Gastroesophageal sphincter (tissue), 4 donors: ENCODE measurements around the gene PFKFB2. TPM values are rescaled to one million over a fixed set of nuclear protein-coding genes. Genes with fewer than 3 reads are reported as not detected.
"Not testable (repeated sequence)": the region's sequence is repeated elsewhere in the genome, so short reads cannot be mapped to it uniquely, and the experiment has no call there.

ENCODE experiments used
- ATAC-seq: fragments of 150-250 bp; one replicate; pipeline ENCODE4 v1.9.1; 2016; ENCODE audit warnings: mild to moderate bottlenecking, moderate library complexity
- H3K27ac ChIP-seq, 4 donors: fragments of 200-600 bp; sonication (generic) in 3 of 4; 1 replicate in 3 of 4; 2 replicates in 1 of 4; pipeline ENCODE4 v1.5.1; 2016 to 2019
- H3K27me3 ChIP-seq: fragments of 200-600 bp; sonication (generic); one replicate; pipeline ENCODE4 v1.5.1; 2019
- H3K36me3 ChIP-seq, 2 donors: fragments of 200-600 bp; sonication (generic); one replicate each; pipeline ENCODE4 v1.5.1; 2019; ENCODE audit warnings: control low read depth in 1 of 2
- H3K4me1 ChIP-seq, 3 donors: fragments of 200-600 bp; sonication (generic); 1 replicate in 2 of 3; 2 replicates in 1 of 3; pipeline ENCODE4 v1.5.1; 2016 to 2019; ENCODE audit warnings: control low read depth in 2 of 3
- H3K4me3 ChIP-seq, 2 donors: fragments of 200-600 bp; sonication (generic); one replicate each; pipeline ENCODE4 v1.5.1; 2019; ENCODE audit warnings: mild to moderate bottlenecking in 1 of 2, moderate library complexity in 1 of 2
- H3K9me3 ChIP-seq, 3 donors: fragments of 200-600 bp; sonication (generic); one replicate each; pipeline ENCODE4 v1.5.1; 2017 to 2019; ENCODE audit warnings: control low read depth in 2 of 3
- EP300 ChIP-seq: sonication (generic); formaldehyde crosslinking; IDR thresholded peaks from one replicate; pipeline ENCODE4 v1.6.1; 2017; ENCODE audit warnings: antibody characterized with exemption, mild to moderate bottlenecking
- POLR2A ChIP-seq, 2 donors: fragments of 450-650 bp; IDR thresholded peaks; one replicate each; pipeline ENCODE4 v1.6.1; 2017; ENCODE audit warnings: antibody characterized with exemption in 2 of 2, mild to moderate bottlenecking in 2 of 2, moderate library complexity in 1 of 2
- POLR2AphosphoS5 ChIP-seq: sonication (generic); formaldehyde crosslinking; IDR thresholded peaks from one replicate; pipeline ENCODE4 v1.6.1; 2017; ENCODE audit warnings: antibody characterized with exemption
- WGBS, 2 donors: methylation state at CpG; one replicate each; pipeline ENCODE4 v1.1.5; 2018; ENCODE audit warnings: low coverage in 1 of 2; 5-methylcytosine and 5-hydroxymethylcytosine counted together
- total RNA-seq, 4 donors: library from RNA; depleted of rRNA; stranded (reverse); fragments of >200 nt; gene quantifications; one replicate each; pipeline ENCODE4 v1.1.0, GENCODE V29; 2016
- TF ChIP-seq, protein P1 (sequence below), 4 experiments: fragments of 200-600 bp in 2 of 4; fragments of 450-650 bp in 2 of 4; sonication (generic) in 1 of 4; IDR thresholded peaks; one replicate each; pipeline ENCODE4 v1.5.1; 2017 to 2019; ENCODE audit warnings: antibody characterized with exemption in 4 of 4, mild to moderate bottlenecking in 2 of 4, moderate library complexity in 2 of 4

PFKFB2 gene
- total RNA-seq, 4 donors from 2014 or later = 3.4 to 6.7 (median 5.3) TPM

- 86 to 89% methylated on average over 1 of the region's 1 CpG for WGBS, 2 donors
- peaks cover 6% of the 10 kb centered on the region for H3K27me3 ChIP-seq
- H3K27ac ChIP-seq = no peak overlapping the region
- no peak overlapping the region for H3K4me3 ChIP-seq
- no peak for ATAC-seq
- TF ChIP-seq POLR2AphosphoS5 = no peak
- TF ChIP-seq, protein P1, sequence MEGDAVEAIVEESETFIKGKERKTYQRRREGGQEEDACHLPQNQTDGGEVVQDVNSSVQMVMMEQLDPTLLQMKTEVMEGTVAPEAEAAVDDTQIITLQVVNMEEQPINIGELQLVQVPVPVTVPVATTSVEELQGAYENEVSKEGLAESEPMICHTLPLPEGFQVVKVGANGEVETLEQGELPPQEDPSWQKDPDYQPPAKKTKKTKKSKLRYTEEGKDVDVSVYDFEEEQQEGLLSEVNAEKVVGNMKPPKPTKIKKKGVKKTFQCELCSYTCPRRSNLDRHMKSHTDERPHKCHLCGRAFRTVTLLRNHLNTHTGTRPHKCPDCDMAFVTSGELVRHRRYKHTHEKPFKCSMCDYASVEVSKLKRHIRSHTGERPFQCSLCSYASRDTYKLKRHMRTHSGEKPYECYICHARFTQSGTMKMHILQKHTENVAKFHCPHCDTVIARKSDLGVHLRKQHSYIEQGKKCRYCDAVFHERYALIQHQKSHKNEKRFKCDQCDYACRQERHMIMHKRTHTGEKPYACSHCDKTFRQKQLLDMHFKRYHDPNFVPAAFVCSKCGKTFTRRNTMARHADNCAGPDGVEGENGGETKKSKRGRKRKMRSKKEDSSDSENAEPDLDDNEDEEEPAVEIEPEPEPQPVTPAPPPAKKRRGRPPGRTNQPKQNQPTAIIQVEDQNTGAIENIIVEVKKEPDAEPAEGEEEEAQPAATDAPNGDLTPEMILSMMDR (IDR thresholded peaks at IDR 0.05) = no peak
- TF ChIP-seq POLR2A (IDR thresholded peaks at IDR 0.05) = no peak
- TF ChIP-seq EP300 = no peak
- no peaks in the 10 kb centered on the region for H3K9me3 ChIP-seq
- no peaks in the 10 kb centered on the region for H3K4me1 ChIP-seq
- no peaks in the 10 kb centered on the region for H3K36me3 ChIP-seq
Observed at GRCh38 chr1:207036865-207037264, 16.2 kb upstream of the PFKFB2 start.

DNA sequence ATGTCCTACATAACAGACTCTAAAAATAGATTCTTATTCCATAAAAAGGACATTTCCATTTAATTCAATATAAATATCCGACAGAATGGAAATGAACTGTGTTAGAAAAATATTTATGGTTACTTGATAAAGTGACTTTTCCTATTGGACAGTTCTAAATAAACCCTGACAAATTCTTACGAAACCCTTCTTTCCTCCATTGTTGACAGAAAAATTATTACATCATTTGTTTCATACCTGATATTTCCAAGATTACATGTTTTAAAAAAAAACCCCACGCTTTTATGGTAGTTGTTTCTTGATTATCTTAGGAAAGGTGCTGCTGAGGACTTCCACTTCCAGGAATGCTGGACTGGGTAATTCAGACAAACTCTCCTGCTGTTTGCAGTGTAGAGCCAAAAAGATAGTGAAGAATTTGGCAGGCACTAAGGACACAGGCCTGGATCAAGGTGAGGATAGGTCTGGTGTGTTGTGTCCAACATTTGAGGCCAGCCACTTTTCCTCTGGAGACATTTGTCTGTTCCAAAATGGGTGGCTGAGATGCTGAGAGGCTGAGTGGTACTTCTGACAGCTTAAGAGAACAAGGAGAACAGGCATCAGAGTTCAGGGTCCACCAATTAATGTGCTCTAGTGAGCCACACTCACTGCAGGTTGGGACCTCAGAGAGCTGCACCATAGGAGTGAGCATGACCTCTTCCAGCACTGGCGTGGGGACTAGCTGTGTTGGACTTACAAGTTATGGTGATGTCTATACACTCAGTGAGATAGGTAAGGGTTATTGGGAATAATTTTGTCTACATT lies 13.5 kb upstream of the PFKFB2 start:
- Histone ChIP-seq H3K27ac (no peak overlapping the region), H3K4me1 (peaks cover 0 to 7% (median 0%) of the 10 kb centered on the region in 3 donors), H3K27me3 (no peaks in the 10 kb centered on the region), H3K4me3 (no peak overlapping the region), H3K9me3 (no peaks in the 10 kb centered on the region), H3K36me3 (no peaks in the 10 kb centered on the region)
- WGBS, 2 donors = 63 to 86% methylated on average over 4 of the region's 4 CpGs
- no peak for ATAC-seq
- TF ChIP-seq POLR2AphosphoS5 (no peak), POLR2A (IDR thresholded peaks at IDR 0.05) (no peak), EP300 (no peak)
- TF ChIP-seq, protein P1 (IDR thresholded peaks at IDR 0.05) = no peak

DNA sequence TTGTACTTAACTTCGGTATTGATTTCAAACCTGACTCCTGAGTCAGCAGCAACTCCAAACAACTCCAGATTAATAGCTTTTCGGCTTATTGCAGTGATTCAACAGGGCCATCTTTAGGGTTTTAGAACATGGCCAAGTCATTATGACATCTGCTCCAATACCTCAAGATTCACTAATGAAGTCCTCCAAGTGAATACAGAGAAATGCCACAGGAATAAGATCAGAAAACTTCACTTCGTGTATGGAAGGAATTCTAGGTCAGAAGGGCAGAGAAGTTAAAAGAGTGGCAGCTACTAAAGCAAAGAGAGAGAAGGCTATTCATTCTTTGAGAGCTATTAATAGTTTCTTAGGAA lies 12.9 kb upstream of the PFKFB2 start:
- no peaks in the 10 kb centered on the region for H3K27me3 ChIP-seq
- TF ChIP-seq, protein P1 (IDR thresholded peaks at IDR 0.05) = no peak
- TF ChIP-seq POLR2A (IDR thresholded peaks at IDR 0.05) (no peak), POLR2AphosphoS5 (no peak), EP300 (no peak)
- H3K9me3 ChIP-seq = no peaks in the 10 kb centered on the region
- peaks cover 0 to 12% (median 0%) of the 10 kb centered on the region in 3 donors for H3K4me1 ChIP-seq
- ATAC-seq = no peak
- H3K4me3 ChIP-seq = no peak overlapping the region
- no peak overlapping the region for H3K27ac ChIP-seq
- no peaks in the 10 kb centered on the region for H3K36me3 ChIP-seq
- 58 to 69% methylated on average over 3 of the region's 3 CpGs for WGBS, 2 donors

DNA sequence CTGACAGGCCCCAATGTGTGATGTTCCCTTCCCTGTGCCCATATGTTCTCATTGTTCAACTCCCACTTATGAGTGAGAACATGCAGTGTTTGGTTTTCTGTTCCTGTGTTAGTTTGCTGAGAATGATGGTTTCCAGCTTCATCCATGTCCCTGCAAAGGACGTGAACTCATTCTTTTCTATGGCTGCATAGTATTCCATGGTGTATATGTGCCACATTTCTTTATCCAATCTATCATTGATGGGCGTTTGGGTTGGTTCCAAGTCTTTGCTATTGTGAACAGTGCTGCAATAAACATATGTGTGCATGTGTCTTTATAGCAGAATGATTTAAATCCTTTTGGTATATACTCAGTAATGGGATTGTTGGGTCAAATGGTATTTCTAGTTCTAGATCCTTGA lies 11.7 kb upstream of the PFKFB2 start:
- not testable (repeated sequence) for ATAC-seq, H3K4me3 ChIP-seq, H3K9me3 ChIP-seq, H3K27me3 ChIP-seq, H3K36me3 ChIP-seq, H3K27ac ChIP-seq
- peaks cover 0 to 24% (median 4%) of the 10 kb centered on the region in 3 donors for H3K4me1 ChIP-seq
- 94% methylated on average over 2 of the region's 2 CpGs; no CpG with 5 or more reads in 1 of the 2 donors for WGBS, 2 donors

GRCh38 chr1:207045453-207045852 lies 7.6 kb upstream of the PFKFB2 start:
- Histone ChIP-seq H3K27ac (no peak overlapping the region), H3K4me1 (peaks cover 0 to 59% (median 8%) of the 10 kb centered on the region in 3 donors), H3K27me3 (no peaks in the 10 kb centered on the region), H3K9me3 (no peaks in the 10 kb centered on the region), H3K36me3 (peaks cover 0 to 17% of the 10 kb centered on the region in 2 donors), H3K4me3 (no peak overlapping the region)
- 60 to 62% methylated on average over 2 of the region's 2 CpGs for WGBS, 2 donors
- ATAC-seq = no peak
- TF ChIP-seq, protein P1 (IDR thresholded peaks at IDR 0.05) = no peak
- no peak for TF ChIP-seq POLR2A (IDR thresholded peaks at IDR 0.05)
- TF ChIP-seq EP300 = no peak
- TF ChIP-seq POLR2AphosphoS5 = no peak
